ENCODE measurements around the gene PPP1R1B. TPM values are rescaled to one million over a fixed set of nuclear protein-coding genes. Genes with fewer than 3 reads are reported as not detected.

Gene PPP1R1B
- total RNA-seq, 1 experiment from 2014 or later: not detected

- Histone ChIP-seq H2AFZ (no peak overlapping the region), H3K4me2 (no peak overlapping the region), H3F3A (ENCODE audit: insufficient read depth, low read depth) (no peaks in the 10 kb centered on the region), H3K9me3 (ENCODE audit: insufficient read depth, low read depth) (no peaks in the 10 kb centered on the region), H3K27me3 (ENCODE audit: insufficient read depth, low read depth) (no peaks in the 10 kb centered on the region), H3K9me2 (ENCODE audit: insufficient read depth) (no peaks in the 10 kb centered on the region), H3K4me1 (replicated peaks; ENCODE audit: insufficient read depth) (no peaks in the 10 kb centered on the region), H4K20me1 (ENCODE audit: insufficient read depth) (peaks cover 10% of the 10 kb centered on the region; the same call in 1 of the 2 replicates), H3K4me3 (no peak overlapping the region), H3K79me2 (ENCODE audit: low read depth) (no peaks in the 10 kb centered on the region), H3K36me3 (ENCODE audit: low read depth) (no peaks in the 10 kb centered on the region), H3K27ac (no peak overlapping the region)
- TF ChIP-seq CTCF (conservative IDR thresholded peaks at IDR 0.05) (no peak), EZH2 (IDR thresholded peaks at IDR 0.05; ENCODE audit: low read depth) (no peak)
- POLR2A ChIA-PET (ENCODE audit: unreplicated experiment): interaction anchor here (0.6 kb wide), 1 partner anchor 267 kb away, joined by 4 read pairs; no protein-coding TSS in a partner anchor
- intact Hi-C loops (cut with micrococcal nuclease; ENCODE audit: unreplicated experiment): no loop called here
- DNase-seq: no peak
- CTCF ChIA-PET: interaction anchor here (0.6 to 2.4 kb wide), 3 partner anchors 20 to 48 kb away, joined by 3 to 7 read pairs (median 4); no protein-coding TSS in a partner anchor
- BruUV-seq (replicated peaks): no TSS peak
Measured at GRCh38 chr17:39651923-39652586, 25.3 kb downstream of the PPP1R1B start.

- Histone ChIP-seq H2AFZ (no peak overlapping the region), H3K9me2 (ENCODE audit: insufficient read depth) (no peaks in the 10 kb centered on the region), H3K4me3 (no peak overlapping the region), H3K27ac (no peak overlapping the region), H3K4me1 (replicated peaks; ENCODE audit: insufficient read depth) (no peaks in the 10 kb centered on the region), H3K4me2 (no peak overlapping the region), H3K79me2 (ENCODE audit: low read depth) (no peaks in the 10 kb centered on the region), H3F3A (ENCODE audit: insufficient read depth, low read depth) (no peaks in the 10 kb centered on the region), H3K36me3 (ENCODE audit: low read depth) (no peaks in the 10 kb centered on the region), H3K9me3 (ENCODE audit: insufficient read depth, low read depth) (no peaks in the 10 kb centered on the region), H3K27me3 (ENCODE audit: insufficient read depth, low read depth) (no peaks in the 10 kb centered on the region), H4K20me1 (ENCODE audit: insufficient read depth) (peaks cover 10% of the 10 kb centered on the region; the same call in 1 of the 2 replicates)
- DNase-seq: no peak
- ChIA-PET POLR2A (ENCODE audit: unreplicated experiment) (interaction anchor here (0.6 kb wide), 1 partner anchor 268 kb away, joined by 4 read pairs; no protein-coding TSS in a partner anchor), CTCF (interaction anchor here (1.8 to 2.4 kb wide), 2 partner anchors 19 to 31 kb away, joined by 4 to 7 read pairs; no protein-coding TSS in a partner anchor)
- BruUV-seq (replicated peaks): no TSS peak
- no peak for TF ChIP-seq EZH2 (IDR thresholded peaks at IDR 0.05; ENCODE audit: low read depth)
- no peak for TF ChIP-seq CTCF (conservative IDR thresholded peaks at IDR 0.05)
- intact Hi-C loops (cut with micrococcal nuclease; ENCODE audit: unreplicated experiment): no loop called here
Measured at GRCh38 chr17:39652587-39653315, 26.0 kb downstream of the PPP1R1B start.

- Histone ChIP-seq H2AFZ (no peak overlapping the region), H3K27me3 (ENCODE audit: insufficient read depth, low read depth) (no peaks in the 10 kb centered on the region), H3K4me2 (no peak overlapping the region), H3K4me3 (no peak overlapping the region), H3K27ac (no peak overlapping the region), H3F3A (ENCODE audit: insufficient read depth, low read depth) (no peaks in the 10 kb centered on the region), H3K9me2 (ENCODE audit: insufficient read depth) (no peaks in the 10 kb centered on the region), H3K79me2 (ENCODE audit: low read depth) (no peaks in the 10 kb centered on the region), H3K4me1 (replicated peaks; ENCODE audit: insufficient read depth) (no peaks in the 10 kb centered on the region), H3K9me3 (ENCODE audit: insufficient read depth, low read depth) (no peaks in the 10 kb centered on the region), H4K20me1 (ENCODE audit: insufficient read depth) (peaks cover 10% of the 10 kb centered on the region; the same call in 1 of the 2 replicates), H3K36me3 (ENCODE audit: low read depth) (no peaks in the 10 kb centered on the region)
- POLR2A ChIA-PET (ENCODE audit: unreplicated experiment): no interaction called here
- no peak for DNase-seq
- CTCF ChIA-PET: interaction anchor here (1.0 to 2.4 kb wide), 2 partner anchors 32 to 47 kb away, joined by 5 to 7 read pairs; no protein-coding TSS in a partner anchor
- TF ChIP-seq CTCF (conservative IDR thresholded peaks at IDR 0.05) (no peak), EZH2 (IDR thresholded peaks at IDR 0.05; ENCODE audit: low read depth) (no peak)
- no TSS peak for BruUV-seq (replicated peaks)
- intact Hi-C loops (cut with micrococcal nuclease; ENCODE audit: unreplicated experiment): no loop called here
Measured at GRCh38 chr17:39653316-39653661, 26.5 kb downstream of the PPP1R1B start.

Measured in PC-9 (cell line).